Measurements from ENCODE around the gene LCNL1.

The LCNL1 gene

GRCh38 chr9:136977223-136977622 is 5.6 kb upstream of the LCNL1 start, which contains the start of gene PTGDS:
Gene PTGDS, plus strand, starts transcription at chr9:136977504. Its CDS starts 75 bp downstream, at chr9:136977579.
- no peak for DNase-seq

GRCh38 chr9:136977649-136978072 is 5.1 kb upstream of the LCNL1 start:
- no peak for DNase-seq

GRCh38 chr9:136978073-136978864 is 4.5 kb upstream of the LCNL1 start:
- peak; percentile 38 to 51 for DNase-seq

GRCh38 chr9:136978865-136979544 is 3.8 kb upstream of the LCNL1 start:
- DNase-seq, result no peak

- no peak for DNase-seq
Observed at GRCh38 chr9:136979769-136980587, 2.8 kb upstream of the LCNL1 start.

- no peak for DNase-seq
Observed at GRCh38 chr9:136980669-136981478, 1.9 kb upstream of the LCNL1 start.

GRCh38 chr9:136981588-136982231 is 1.1 kb upstream of the LCNL1 start:
- DNase-seq, result no peak

- no peak for DNase-seq
Observed at GRCh38 chr9:136983167-136983566, 374 bp downstream of the LCNL1 start.

- no peak for DNase-seq
Observed at GRCh38 chr9:136983656-136984314, 992 bp downstream of the LCNL1 start.

GRCh38 chr9:136984464-136985026 is 1.8 kb downstream of the LCNL1 start:
- DNase-seq, result no peak

- DNase-seq, result no peak
Observed at GRCh38 chr9:136985027-136985602, 2.3 kb downstream of the LCNL1 start.

- DNase-seq, result no peak
Observed at GRCh38 chr9:136985853-136986252, 3.1 kb downstream of the LCNL1 start.

- DNase-seq, result no peak
Observed at GRCh38 chr9:136988872-136989271, 6.1 kb downstream of the LCNL1 start.

- no peak for DNase-seq
Observed at GRCh38 chr9:136990242-136990911, 7.6 kb downstream of the LCNL1 start.

- peak; percentile 86 to 92 for DNase-seq
Observed at GRCh38 chr9:136991993-136992818, 9.4 kb downstream of the LCNL1 start, which contains the start of gene PAXX. Gene PAXX, plus strand, starts transcription at chr9:136992422. Its CDS starts 22 bp downstream, at chr9:136992444.

GRCh38 chr9:136992819-136993369 is 10.1 kb downstream of the LCNL1 start:
- no peak for DNase-seq

GRCh38 chr9:136994180-136994887 is 11.5 kb downstream of the LCNL1 start:
- DNase-seq, result no peak

GRCh38 chr9:136994888-136995230 is 12.1 kb downstream of the LCNL1 start:
- DNase-seq, result no peak
